Liver (tissue), 9 donors: ENCODE measurements around the gene TRIM9. TPM values are rescaled to one million over a fixed set of nuclear protein-coding genes. Genes with fewer than 3 reads are reported as not detected.

ENCODE experiments used
- DNase-seq: peaks from one replicate; pipeline ENCODE4 v3.0.0-alpha.2; 2017; ENCODE audit warnings: low spot score
- H3K27ac ChIP-seq, 2 donors: one replicate each; pipeline ENCODE4 v1.7.0; 2013; ENCODE audit warnings: inconsistent platforms in 2 of 2, low read length in 2 of 2, control low read depth in 1 of 2, low read depth in 1 of 2, mild to moderate bottlenecking in 1 of 2
- H3K27me3 ChIP-seq, 4 donors: one replicate each; pipeline versions ENCODE4 v1.6.1 to v1.7.0; 2013; ENCODE audit warnings: low read length in 3 of 4, inconsistent platforms in 1 of 4, mild to moderate bottlenecking in 1 of 4, moderate library complexity in 1 of 4; ENCODE audit not compliant: control insufficient read depth in 4 of 4, insufficient read depth in 4 of 4
- H3K36me3 ChIP-seq, 4 donors: one replicate each; pipeline versions ENCODE4 v1.6.1 to v1.7.0; 2013; ENCODE audit warnings: low read length in 3 of 4, mild to moderate bottlenecking in 3 of 4, low read depth in 1 of 4, moderate library complexity in 1 of 4; ENCODE audit not compliant: control insufficient read depth in 4 of 4, insufficient read depth in 3 of 4
- H3K4me1 ChIP-seq, 4 donors: one replicate each; pipeline versions ENCODE4 v1.6.1 to v1.7.0; 2013; ENCODE audit warnings: low read length in 3 of 4, mild to moderate bottlenecking in 3 of 4, moderate library complexity in 1 of 4; ENCODE audit not compliant: control insufficient read depth in 4 of 4, insufficient read depth in 4 of 4
- H3K4me3 ChIP-seq, 3 donors: one replicate each; pipeline versions ENCODE4 v1.6.1 to v1.7.0; 2013; ENCODE audit warnings: low read length in 3 of 3, control low read depth in 1 of 3, low read depth in 1 of 3, mild to moderate bottlenecking in 1 of 3
- H3K9ac ChIP-seq, 2 donors: one replicate each; pipeline ENCODE4 v1.7.0; 2013; ENCODE audit warnings: low read length in 2 of 2, mild to moderate bottlenecking in 2 of 2, moderate library complexity in 2 of 2, control low read depth in 1 of 2, low read depth in 1 of 2
- H3K9me3 ChIP-seq, 4 donors: one replicate each; pipeline versions ENCODE4 v1.6.1 to v1.7.0; 2013; ENCODE audit warnings: low read length in 3 of 4; ENCODE audit not compliant: control insufficient read depth in 4 of 4
- ATF3 ChIP-seq: IDR thresholded peaks from 2 replicates; pipeline ENCODE4 v1.6.1; 2016; ENCODE audit warnings: antibody characterized with exemption
- CTCF ChIP-seq: fragments of 150-350 bp; IDR thresholded peaks from 2 replicates; pipeline ENCODE4 v1.5.1; 2017; ENCODE audit warnings: improper control_type of control experiment, low read depth, low read length; ENCODE audit not compliant: missing input control
- EGR1 ChIP-seq, 2 donors: IDR thresholded peaks; 2 replicates each; pipeline ENCODE4 v1.6.1; 2016 to 2018; ENCODE audit warnings: antibody characterized with exemption in 2 of 2, low read depth in 2 of 2
- FOXA1 ChIP-seq: IDR thresholded peaks from 2 replicates; pipeline ENCODE4 v1.6.1; 2016; ENCODE audit warnings: antibody characterized with exemption
- FOXA2 ChIP-seq: IDR thresholded peaks from 2 replicates; pipeline ENCODE4 v1.6.1; 2016; ENCODE audit warnings: antibody characterized with exemption
- GABPA ChIP-seq, 2 donors: IDR thresholded peaks in 1 of 2; conservative IDR thresholded peaks in 1 of 2; 2 replicates each; pipeline ENCODE4 v1.6.1; 2016; ENCODE audit warnings: antibody characterized with exemption in 2 of 2, mild to moderate bottlenecking in 1 of 2, moderate library complexity in 1 of 2
- HNF4A ChIP-seq, 2 donors: conservative IDR thresholded peaks; 2 replicates each; pipeline ENCODE4 v1.6.1; 2016; ENCODE audit warnings: antibody characterized with exemption in 2 of 2, mild to moderate bottlenecking in 2 of 2
- HNF4G ChIP-seq: IDR thresholded peaks from 2 replicates; pipeline ENCODE4 v1.6.1; 2016; ENCODE audit warnings: antibody characterized with exemption
- JUND ChIP-seq, 2 donors: IDR thresholded peaks; 2 replicates each; pipeline ENCODE4 v1.6.1; 2016; ENCODE audit warnings: antibody characterized with exemption in 2 of 2
- NR2F2 ChIP-seq: IDR thresholded peaks from 2 replicates; pipeline ENCODE4 v1.6.1; 2016; ENCODE audit warnings: antibody characterized with exemption
- RAD21 ChIP-seq, 2 donors: IDR thresholded peaks; 2 replicates each; pipeline ENCODE4 v1.6.1; 2016; ENCODE audit warnings: antibody characterized with exemption in 2 of 2, mild to moderate bottlenecking in 2 of 2
- REST ChIP-seq: IDR thresholded peaks from 2 replicates; pipeline ENCODE4 v1.6.1; 2016; ENCODE audit warnings: antibody characterized with exemption, mild to moderate bottlenecking
- RXRA ChIP-seq, 2 donors: IDR thresholded peaks; 2 replicates each; pipeline ENCODE4 v1.6.1; 2017 to 2018; ENCODE audit warnings: antibody characterized with exemption in 2 of 2, mild to moderate bottlenecking in 1 of 2
- SP1 ChIP-seq: IDR thresholded peaks from 2 replicates; pipeline ENCODE4 v1.6.1; 2018; ENCODE audit warnings: antibody characterized with exemption, mild to moderate bottlenecking
- TAF1 ChIP-seq: conservative IDR thresholded peaks from 2 replicates; pipeline ENCODE4 v1.6.1; 2016; ENCODE audit warnings: antibody characterized with exemption, mild to moderate bottlenecking
- YY1 ChIP-seq: IDR thresholded peaks from 2 replicates; pipeline ENCODE4 v1.6.1; 2016; ENCODE audit warnings: antibody characterized with exemption, mild to moderate bottlenecking
- WGBS: extraction: QIAGEN DNeasy Blood & Tissue Kit; methylation state at CpG from one replicate; pipeline ENCODE4 v1.1.7; 2013; 5-methylcytosine and 5-hydroxymethylcytosine counted together
- polyA plus RNA-seq, 2 donors: library from polyadenylated mRNA; stranded (reverse) in 1 of 2; unstranded in 1 of 2; fragments of 200-250 nt in 1 of 2; fragments of >200 nt in 1 of 2; fragmentation: Nextera tagmentation in 1 of 2; extraction: Ambion mirVana in 1 of 2; gene quantifications; one replicate each; pipeline versions ENCODE4 v1.2.1 to v1.2.3, GENCODE V29; 2013 to 2015
- total RNA-seq, 2 donors: library from RNA; depleted of rRNA; stranded (reverse); fragments of >200 nt; gene quantifications; one replicate each; pipeline ENCODE4 v1.2.3, GENCODE V29; 2014
- TF ChIP-seq, protein P1 (sequence below): IDR thresholded peaks from 2 replicates; pipeline ENCODE4 v1.6.1; 2016; ENCODE audit warnings: antibody characterized with exemption
- TF ChIP-seq, protein P2 (sequence below): IDR thresholded peaks from 2 replicates; pipeline ENCODE4 v1.6.1; 2016; ENCODE audit warnings: antibody characterized with exemption
- donor health status: healthy.
- donor health status: healthy.
- donor health status: healthy.
- donor health status: healthy.
- donor health status: healthy.

Gene TRIM9
- total and polyA plus RNA-seq, 4 donors, result 0.09 to 1.6 (median 0.18) TPM

GRCh38 chr14:51089278-51089677 is 5.6 kb downstream of the TRIM9 start:
- Histone ChIP-seq H3K27ac (no peak overlapping the region), H3K9ac (no peak overlapping the region), H3K36me3 (no peaks in the 10 kb centered on the region), H3K9me3 (peaks cover 0 to 3% (median 0%) of the 10 kb centered on the region in 4 donors), H3K4me1 (peaks cover 4 to 7% (median 6%) of the 10 kb centered on the region in 4 donors), H3K27me3 (peaks cover 0 to 6% (median 4%) of the 10 kb centered on the region in 4 donors), H3K4me3 (no peak overlapping the region)
- 86% methylated on average over 1 of the region's 1 CpG for WGBS
- DNase-seq, result no peak
- TF ChIP-seq EGR1 (IDR thresholded peaks at IDR 0.05; ENCODE audit: low read depth in 2 of 2) (no peak), TAF1 (no peak)
- TF ChIP-seq, protein P1, sequence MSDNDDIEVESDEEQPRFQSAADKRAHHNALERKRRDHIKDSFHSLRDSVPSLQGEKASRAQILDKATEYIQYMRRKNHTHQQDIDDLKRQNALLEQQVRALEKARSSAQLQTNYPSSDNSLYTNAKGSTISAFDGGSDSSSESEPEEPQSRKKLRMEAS, result no peak

DNA sequence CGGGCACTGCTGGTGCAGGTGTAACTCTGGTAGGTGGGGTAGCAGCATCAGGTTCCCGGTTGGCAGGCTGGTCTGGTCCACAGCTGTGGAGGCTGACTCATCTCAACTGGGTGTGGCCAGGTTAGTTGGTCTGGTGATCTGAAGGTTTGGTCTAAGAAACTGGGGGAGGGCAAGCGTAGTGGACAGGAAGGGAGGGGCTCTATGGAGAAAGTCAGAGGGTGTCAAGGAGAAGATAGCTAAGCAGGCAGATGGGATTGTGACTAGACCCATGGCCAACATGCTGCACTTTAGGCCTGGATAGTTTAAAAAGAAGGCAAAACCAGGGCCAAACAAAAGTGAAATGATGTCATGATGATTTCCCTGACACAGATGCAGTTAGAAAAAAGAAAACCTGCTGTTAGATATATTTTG is 7.9 kb downstream of the TRIM9 start:
- 87% methylated on average over 3 of the region's 3 CpGs for WGBS
- no peaks in the 10 kb centered on the region for H3K27me3 ChIP-seq
- DNase-seq, result no peak
- no peak overlapping the region for H3K27ac ChIP-seq
- H3K9ac ChIP-seq, result no peak overlapping the region
- no peak for TF ChIP-seq CTCF
- no peak for TF ChIP-seq SP1
- TF ChIP-seq, protein P1, result no peak
- TF ChIP-seq ATF3, result no peak
- TF ChIP-seq YY1, result no peak
- TF ChIP-seq RAD21 (IDR thresholded peaks at IDR 0.05), result no peak
- no peak for TF ChIP-seq GABPA (IDR thresholded peaks at IDR 0.05 in 1 of 2, conservative IDR thresholded peaks at IDR 0.05 in 1 of 2)
- no peak for TF ChIP-seq FOXA1
- no peak for TF ChIP-seq EGR1 (IDR thresholded peaks at IDR 0.05; ENCODE audit: low read depth in 2 of 2)
- TF ChIP-seq, protein P2, sequence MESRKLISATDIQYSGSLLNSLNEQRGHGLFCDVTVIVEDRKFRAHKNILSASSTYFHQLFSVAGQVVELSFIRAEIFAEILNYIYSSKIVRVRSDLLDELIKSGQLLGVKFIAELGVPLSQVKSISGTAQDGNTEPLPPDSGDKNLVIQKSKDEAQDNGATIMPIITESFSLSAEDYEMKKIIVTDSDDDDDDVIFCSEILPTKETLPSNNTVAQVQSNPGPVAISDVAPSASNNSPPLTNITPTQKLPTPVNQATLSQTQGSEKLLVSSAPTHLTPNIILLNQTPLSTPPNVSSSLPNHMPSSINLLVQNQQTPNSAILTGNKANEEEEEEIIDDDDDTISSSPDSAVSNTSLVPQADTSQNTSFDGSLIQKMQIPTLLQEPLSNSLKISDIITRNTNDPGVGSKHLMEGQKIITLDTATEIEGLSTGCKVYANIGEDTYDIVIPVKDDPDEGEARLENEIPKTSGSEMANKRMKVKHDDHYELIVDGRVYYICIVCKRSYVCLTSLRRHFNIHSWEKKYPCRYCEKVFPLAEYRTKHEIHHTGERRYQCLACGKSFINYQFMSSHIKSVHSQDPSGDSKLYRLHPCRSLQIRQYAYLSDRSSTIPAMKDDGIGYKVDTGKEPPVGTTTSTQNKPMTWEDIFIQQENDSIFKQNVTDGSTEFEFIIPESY, result no peak
- no peak for TF ChIP-seq NR2F2
- TF ChIP-seq FOXA2, result no peak
- TF ChIP-seq JUND (IDR thresholded peaks at IDR 0.05), result no peak
- TF ChIP-seq HNF4A (conservative IDR thresholded peaks at IDR 0.05), result no peak
- no peak for TF ChIP-seq TAF1
- no peak for TF ChIP-seq HNF4G
- TF ChIP-seq REST, result no peak
- TF ChIP-seq RXRA (IDR thresholded peaks at IDR 0.05), result no peak
- H3K4me1 ChIP-seq, result no peaks in the 10 kb centered on the region
- H3K9me3 ChIP-seq, result no peaks in the 10 kb centered on the region
- H3K36me3 ChIP-seq, result no peaks in the 10 kb centered on the region
- no peak overlapping the region for H3K4me3 ChIP-seq
